Ovary (tissue), 3 donors: Measurements from ENCODE around the gene ITPR3.

Source experiments
- CTCF ChIP-seq, 3 donors: fragments of 450-650 bp in 2 of 3; fragments of 200-600 bp in 1 of 3; IDR thresholded peaks; one replicate each; pipeline versions ENCODE4 v1.5.1 to v1.8.0; 2016 to 2022; ENCODE audit warnings: antibody characterized with exemption in 3 of 3, mild to moderate bottlenecking in 1 of 3
- EP300 ChIP-seq: sonication (generic); formaldehyde crosslinking; IDR thresholded peaks from one replicate; pipeline ENCODE4 v1.6.1; 2017; ENCODE audit warnings: antibody characterized with exemption
- POLR2A ChIP-seq: fragments of 450-650 bp; IDR thresholded peaks from one replicate; pipeline ENCODE4 v1.6.1; 2017; ENCODE audit warnings: antibody characterized with exemption, mild to moderate bottlenecking, moderate library complexity
- donor health status: DM: no; HTN: no; CAD: no.

- no peak for TF ChIP-seq POLR2A
- no peak for TF ChIP-seq CTCF (IDR thresholded peaks at IDR 0.05)
- no peak for TF ChIP-seq EP300
Measured at GRCh38 chr6:33699131-33699530, 78.0 kb downstream of the ITPR3 start.
